A673 (cell line): Measurements from ENCODE around the gene ALG14. TPM values are rescaled to one million over a fixed set of nuclear protein-coding genes. Genes with fewer than 3 reads are reported as not detected.

Source experiments
- BruUV-seq: library from RNA; stranded (reverse); fragments of 400-500 nt; replicated peaks from 2 replicates; lab custom pipeline; 2021; lab: Mats Ljungman, UMichigan
- CTCF ChIA-PET: fragments of 300-600 bp; sonication (Branson Sonifier 250); formaldehyde crosslinking; loops from one replicate; lab custom pipeline; 2022; ENCODE audit warnings: antibody characterized with exemption; lab: Charles Lee
- POLR2A ChIA-PET: fragments of 300-600 bp; sonication (Branson Sonifier 250); formaldehyde crosslinking; loops from one replicate; lab custom pipeline; 2022; ENCODE audit warnings: antibody characterized with exemption; ENCODE audit not compliant: low non-redundant PET; lab: Charles Lee
- DNase-seq: peaks from one replicate; pipeline ENCODE4 v3.0.0-alpha.2; 2015; ENCODE audit warnings: low spot score
- H3K27ac ChIP-seq: fragments of 200-600 bp; sonication (generic); 2 replicates; pipeline ENCODE4 v1.5.1; 2016; ENCODE audit warnings: mixed run types, low read depth, mild to moderate bottlenecking, mixed read lengths, antibody characterized with exemption, low read length; ENCODE audit not compliant: poor library complexity, severe bottlenecking
- H3K27me3 ChIP-seq: fragments of 200-600 bp; sonication (generic); replicated peaks from 2 replicates; pipeline ENCODE4 v1.6.1; 2017; ENCODE audit warnings: mixed run types, low read depth, mild to moderate bottlenecking, mixed read lengths, antibody characterized with exemption, low read length; ENCODE audit not compliant: insufficient read depth, poor library complexity
- H3K36me3 ChIP-seq: fragments of 200-600 bp; sonication (generic); 2 replicates; pipeline ENCODE4 v1.6.1; 2016; ENCODE audit warnings: mixed run types, mild to moderate bottlenecking, mixed read lengths, antibody characterized with exemption, low read length; ENCODE audit not compliant: insufficient read depth, poor library complexity, severe bottlenecking
- H3K4me1 ChIP-seq: fragments of 200-600 bp; sonication (generic); 2 replicates; pipeline ENCODE4 v1.6.1; 2017; ENCODE audit warnings: mixed run types, mild to moderate bottlenecking, mixed read lengths, antibody characterized with exemption, low read length; ENCODE audit not compliant: insufficient read depth, poor library complexity, severe bottlenecking
- H3K4me3 ChIP-seq: fragments of 200-600 bp; sonication (generic); 2 replicates; pipeline ENCODE4 v1.5.1; 2016; ENCODE audit warnings: low read depth, mixed run types, mild to moderate bottlenecking, mixed read lengths, low read length; ENCODE audit not compliant: poor library complexity, severe bottlenecking
- H3K9me3 ChIP-seq: fragments of 200-600 bp; sonication (generic); 2 replicates; pipeline ENCODE4 v1.6.1; 2016; ENCODE audit warnings: mixed run types, low read depth, mild to moderate bottlenecking, mixed read lengths, antibody characterized with exemption, low read length; ENCODE audit not compliant: poor library complexity, severe bottlenecking
- CTCF ChIP-seq: fragments of 300-800, 200-600 bp; sonication (generic); conservative IDR thresholded peaks from 2 replicates; pipeline ENCODE4 v1.5.1; 2017; ENCODE audit warnings: low read depth, mild to moderate bottlenecking, antibody characterized with exemption, low read length, moderate library complexity, mixed read lengths
- EZH2 ChIP-seq: fragments of 200-600 bp; sonication (generic); IDR thresholded peaks from 2 replicates; pipeline ENCODE4 v1.6.1; 2017; ENCODE audit warnings: borderline replicate concordance, low read depth, mild to moderate bottlenecking, mixed read lengths, antibody characterized with exemption, low read length; ENCODE audit not compliant: poor library complexity, severe bottlenecking
- intact Hi-C: fragments of 100-400 bp; cut with micrococcal nuclease; formaldehyde crosslinking; loops from one replicate; pipeline ENCODE4 v1.10.0; 2022; ENCODE audit not compliant: unreplicated experiment
- total RNA-seq: library from RNA; stranded (reverse); gene quantifications from 2 replicates; pipeline ENCODE4 v1.2.3, GENCODE V29; 2021

The ALG14 gene
- total RNA-seq, 1 experiment from 2014 or later: 11.3 TPM

DNA sequence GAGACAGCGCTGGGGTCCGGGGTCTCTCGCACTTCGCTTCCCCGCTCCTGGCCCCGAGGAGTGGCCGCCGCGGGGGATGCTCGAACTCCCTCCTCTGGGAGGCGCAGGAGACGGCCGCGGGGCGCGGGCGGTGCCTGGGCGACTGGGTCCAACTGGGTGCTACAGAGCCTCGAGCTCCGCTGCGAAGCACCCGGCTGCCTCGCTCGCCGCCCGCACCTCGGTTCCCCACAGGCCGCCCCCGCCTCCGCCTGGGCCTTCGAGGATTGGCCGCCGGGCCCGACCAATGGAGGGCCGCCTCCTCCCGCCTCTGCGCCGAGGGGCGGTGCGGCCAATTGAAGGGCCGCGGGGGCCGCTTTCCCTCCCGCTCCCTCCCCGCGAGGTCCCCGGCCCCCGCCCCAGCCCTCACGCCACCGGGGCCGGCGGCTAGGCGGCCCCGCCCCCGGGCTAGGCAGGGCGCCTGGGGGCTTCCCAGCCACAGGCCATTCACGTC is 145.8 kb downstream of the ALG14 start, which contains the start of gene CNN3:
Gene CNN3, minus strand, starts transcription at position 196 of the 490 bp plus-strand sequence. CDS start 216 bp downstream, outside the sequence.
- intact Hi-C loops: loop anchor here (1.0 to 5.0 kb wide), 3 partner anchors 75 to 116 kb away; no protein-coding TSS in a partner anchor
- peak; percentile 96 for DNase-seq
- ChIA-PET POLR2A (no interaction called here), CTCF (interaction anchor here (0.6 to 1.3 kb wide), 3 partner anchors 52 to 115 kb away, joined by 3 to 7 read pairs (median 3); no protein-coding TSS in a partner anchor)
- BruUV-seq: no TSS peak
- H3K4me3 ChIP-seq: peak within 1 kb of the TSS; percentile 61
- H3K4me1 ChIP-seq: peaks cover 51% of the 10 kb centered on the region
- no peaks in the 10 kb centered on the region for H3K9me3 ChIP-seq
- H3K27me3 ChIP-seq: no peaks in the 10 kb centered on the region
- H3K36me3 ChIP-seq: no peaks in the 10 kb centered on the region
- H3K27ac ChIP-seq: peak within 1 kb of the TSS; percentile 86
- no peak for TF ChIP-seq EZH2

GRCh38 chr1:94926126-94926914 is 146.4 kb downstream of the ALG14 start:
- Histone ChIP-seq H3K36me3 (no peaks in the 10 kb centered on the region), H3K4me3 (peak overlapping the region; percentile 61), H3K9me3 (no peaks in the 10 kb centered on the region), H3K27me3 (no peaks in the 10 kb centered on the region), H3K27ac (peak overlapping the region; percentile 86), H3K4me1 (peaks cover 56% of the 10 kb centered on the region)
- no TSS peak for BruUV-seq
- ChIA-PET POLR2A (no interaction called here), CTCF (interaction anchor here (1.3 kb wide), 1 partner anchor 72 kb away, joined by 3 read pairs; no protein-coding TSS in a partner anchor)
- peak; percentile 77 for DNase-seq
- TF ChIP-seq EZH2 (no peak), CTCF (peak; percentile 49)
- intact Hi-C loops: loop anchor here (5.0 kb wide), 2 partner anchors 76 to 96 kb away; no protein-coding TSS in a partner anchor

DNA sequence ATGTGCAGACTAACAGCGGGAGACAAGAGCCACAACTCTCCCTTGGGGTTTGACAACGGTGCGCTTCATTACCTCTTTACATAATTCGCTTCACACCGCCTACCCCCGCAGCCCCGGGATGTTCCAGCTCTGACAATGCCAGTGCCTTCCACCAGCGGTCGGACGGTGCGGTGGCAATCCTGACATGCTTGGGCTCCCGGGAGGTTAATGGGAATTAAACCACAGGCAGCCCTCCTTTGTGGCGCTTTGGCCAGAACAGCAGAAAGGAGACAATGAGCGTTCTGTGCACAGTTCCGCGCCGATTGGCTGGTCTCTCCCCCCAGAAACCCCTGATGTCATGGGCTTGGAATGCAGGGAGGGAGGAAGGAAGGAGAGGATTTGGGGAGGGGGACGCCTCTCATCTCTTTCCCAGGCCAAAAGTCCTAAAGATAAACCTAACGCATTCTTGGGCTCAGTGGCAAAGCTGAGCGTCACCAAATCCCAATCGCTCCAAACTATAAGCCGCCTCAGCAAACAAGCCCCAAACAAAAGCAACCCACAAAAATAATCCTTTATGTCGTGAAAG is 147.1 kb downstream of the ALG14 start:
- CTCF ChIA-PET: no interaction called here
- Histone ChIP-seq H3K36me3 (no peaks in the 10 kb centered on the region), H3K4me3 (peak overlapping the region; percentile 61), H3K9me3 (no peaks in the 10 kb centered on the region), H3K4me1 (peaks cover 59% of the 10 kb centered on the region), H3K27me3 (no peaks in the 10 kb centered on the region), H3K27ac (peak overlapping the region; percentile 86)
- no TSS peak for BruUV-seq
- DNase-seq: peak; percentile 94
- intact Hi-C loops: loop anchor here (2.0 to 5.0 kb wide), 3 partner anchors 71 to 97 kb away; no protein-coding TSS in a partner anchor
- POLR2A ChIA-PET: interaction anchor here (0.6 kb wide), 1 partner anchor 60 kb away, joined by 4 read pairs; no protein-coding TSS in a partner anchor
- TF ChIP-seq CTCF: no peak
- TF ChIP-seq EZH2: no peak
